Midbrain (tissue), 1 donor: ENCODE results near the gene ZDHHC8.

Experiments
- DNase-seq: peaks from one replicate; lab custom pipeline; 2025; lab: John Stamatoyannopoulos, UW

The ZDHHC8 gene

GRCh38 chr22:20131597-20131858, at the start of gene ZDHHC8:
ZDHHC8 (plus strand) TSS chr22:20131804; CDS start chr22:20131948, 144 bp downstream.
- DNase-seq = peak; percentile 26

GRCh38 chr22:20083157-20083890, 48.3 kb upstream of the ZDHHC8 start:
- no peak for DNase-seq

GRCh38 chr22:20083891-20084546, 47.6 kb upstream of the ZDHHC8 start:
- DNase-seq = no peak

- no peak for DNase-seq
Measured at GRCh38 chr22:20084547-20085413, 46.8 kb upstream of the ZDHHC8 start.

GRCh38 chr22:20085651-20086050, 46.0 kb upstream of the ZDHHC8 start:
- DNase-seq = no peak

GRCh38 chr22:20086101-20086599, 45.5 kb upstream of the ZDHHC8 start:
- DNase-seq = no peak

GRCh38 chr22:20086763-20087162, 44.8 kb upstream of the ZDHHC8 start:
- no peak for DNase-seq

GRCh38 chr22:20087319-20088262, 44.0 kb upstream of the ZDHHC8 start:
- no peak for DNase-seq

GRCh38 chr22:20088263-20088648, 43.3 kb upstream of the ZDHHC8 start:
- DNase-seq = no peak

- DNase-seq = peak; percentile 14
Measured at GRCh38 chr22:20089226-20089976, 42.2 kb upstream of the ZDHHC8 start.

- DNase-seq = no peak
Measured at GRCh38 chr22:20089977-20090729, 41.5 kb upstream of the ZDHHC8 start.

- no peak for DNase-seq
Measured at GRCh38 chr22:20090730-20091240, 40.8 kb upstream of the ZDHHC8 start.

GRCh38 chr22:20091690-20092476, 39.7 kb upstream of the ZDHHC8 start:
- DNase-seq = no peak

- DNase-seq = no peak
Measured at GRCh38 chr22:20092477-20092854, 39.1 kb upstream of the ZDHHC8 start.

GRCh38 chr22:20093418-20094196, 38.0 kb upstream of the ZDHHC8 start:
- DNase-seq = peak; percentile 40

GRCh38 chr22:20094197-20094807, 37.3 kb upstream of the ZDHHC8 start:
- no peak for DNase-seq

GRCh38 chr22:20095521-20095920, 36.1 kb upstream of the ZDHHC8 start:
- DNase-seq = no peak
